B cell (primary cell): Measurements from ENCODE around the gene OR12D2. TPM values are rescaled to one million over a fixed set of nuclear protein-coding genes. Genes with fewer than 3 reads are reported as not detected.
"Not testable (repeated sequence)": the region's sequence is repeated elsewhere in the genome, so short reads cannot be mapped to it uniquely, and the experiment has no call there.

Experiments used
- ATAC-seq: fragments of 200-7000 bp; cut with Tn5 transposase; one replicate; pipeline ENCODE4 v1.10.0; 2021; ENCODE audit warnings: low read depth, mild to moderate bottlenecking, moderate number of reproducible peaks, moderate library complexity
- CTCF ChIA-PET: fragments of 350-600 bp; sonication (Branson Sonifier 250); formaldehyde crosslinking; loops from one replicate; lab custom pipeline; 2021; ENCODE audit warnings: antibody characterized with exemption, inconsistent platforms; lab: Charles Lee
- POLR2A ChIA-PET: fragments of 350-600 bp; sonication (Branson Sonifier 250); formaldehyde crosslinking; loops from one replicate; lab custom pipeline; 2021; ENCODE audit warnings: antibody characterized with exemption; lab: Charles Lee
- DNase-seq: peaks from one replicate; pipeline ENCODE4 v3.0.0; 2013
- H2AFZ ChIP-seq: 2 replicates; pipeline ENCODE4 v1.6.1; 2012; ENCODE audit warnings: mild to moderate bottlenecking, low read depth, low read length; ENCODE audit not compliant: insufficient read depth, poor library complexity, severe bottlenecking
- H3K27ac ChIP-seq, 2 donors: 1 replicate in 1 of 2; 2 replicates in 1 of 2; pipeline ENCODE4 v1.5.1; 2012 to 2013; ENCODE audit warnings: low read length in 2 of 2, mild to moderate bottlenecking in 2 of 2, moderate library complexity in 1 of 2
- H3K27me3 ChIP-seq, 4 experiments: fragments of 200-600 bp in 1 of 4; sonication (generic) in 1 of 4; replicated peaks in 1 of 4; 1 replicate in 2 of 4; 2 replicates in 2 of 4; pipeline versions ENCODE4 v1.6.1 to v1.7.0; 2013 to 2016; ENCODE audit warnings: low read length in 3 of 4, mild to moderate bottlenecking in 2 of 4, mixed read lengths in 1 of 4, moderate library complexity in 1 of 4; ENCODE audit not compliant: insufficient read depth in 4 of 4, control insufficient read depth in 3 of 4; ENCODE audit errors: control extremely low read depth in 1 of 4
- H3K36me3 ChIP-seq, 2 experiments: replicated peaks in 1 of 2; 1 replicate in 1 of 2; 2 replicates in 1 of 2; pipeline versions ENCODE4 v1.6.1 to v1.7.1; 2013; ENCODE audit warnings: low read length in 1 of 2; ENCODE audit not compliant: insufficient read depth in 2 of 2, control insufficient read depth in 1 of 2; ENCODE audit errors: control extremely low read depth in 1 of 2, extremely low read depth in 1 of 2
- H3K4me1 ChIP-seq, 2 donors: fragments of 200-600 bp in 1 of 2; sonication (generic) in 1 of 2; 1 replicate in 1 of 2; 2 replicates in 1 of 2; pipeline versions ENCODE4 v1.5.1 to v1.6.1; 2013 to 2017; ENCODE audit warnings: low read length in 2 of 2; ENCODE audit not compliant: control insufficient read depth in 2 of 2, insufficient read depth in 2 of 2
- H3K4me2 ChIP-seq: replicated peaks from 2 replicates; pipeline ENCODE3; 2012; ENCODE audit warnings: mild to moderate bottlenecking, low read depth, low read length; ENCODE audit not compliant: poor library complexity, severe bottlenecking
- H3K4me3 ChIP-seq, 5 experiments: fragments of 200-600 bp in 1 of 5; sonication (generic) in 1 of 5; 1 replicate in 3 of 5; 2 replicates in 2 of 5; pipeline versions ENCODE4 v1.5.1 to v1.7.0; 2011 to 2016; ENCODE audit warnings: low read length in 4 of 5, mild to moderate bottlenecking in 4 of 5, low read depth in 2 of 5, control low read depth in 1 of 5, moderate library complexity in 1 of 5; ENCODE audit not compliant: insufficient read depth in 1 of 5; ENCODE audit errors: control extremely low read depth in 1 of 5, extremely low read depth in 1 of 5
- H3K79me2 ChIP-seq: fragments of 200-600 bp; sonication (generic); one replicate; pipeline ENCODE4 v1.6.0; 2016; ENCODE audit warnings: low read length; ENCODE audit not compliant: control insufficient read depth, insufficient read depth
- H3K9ac ChIP-seq: fragments of 200-600 bp; sonication (generic); 2 replicates; pipeline ENCODE4 v1.6.1; 2017; ENCODE audit warnings: mild to moderate bottlenecking, low read length, moderate library complexity
- H3K9me3 ChIP-seq, 3 donors: one replicate each; pipeline versions ENCODE4 v1.6.1 to v1.7.1; 2013; ENCODE audit warnings: low read length in 2 of 3; ENCODE audit not compliant: control insufficient read depth in 2 of 3, insufficient read depth in 1 of 3; ENCODE audit errors: control extremely low read depth in 1 of 3
- H4K20me1 ChIP-seq: 2 replicates; pipeline ENCODE4 v1.6.0; 2012; ENCODE audit warnings: mild to moderate bottlenecking, low read length; ENCODE audit not compliant: insufficient read depth, control insufficient read depth, poor library complexity, severe bottlenecking
- H3K27ac Mint-ChIP-seq: one replicate; pipeline ENCODE4 v1.8.0; 2021; ENCODE audit warnings: mixed read lengths
- H3K27me3 Mint-ChIP-seq: one replicate; pipeline ENCODE4 v1.8.0; 2021; ENCODE audit warnings: mixed read lengths
- H3K4me1 Mint-ChIP-seq: one replicate; pipeline ENCODE4 v1.8.0; 2021; ENCODE audit warnings: mixed read lengths
- H3K4me3 Mint-ChIP-seq: one replicate; pipeline ENCODE4 v1.8.0; 2021; ENCODE audit warnings: mixed read lengths
- H3K9me3 Mint-ChIP-seq: one replicate; pipeline ENCODE4 v1.8.0; 2022; ENCODE audit warnings: mixed read lengths; ENCODE audit not compliant: insufficient read depth
- EZH2 ChIP-seq: IDR thresholded peaks from 2 replicates; pipeline ENCODE4 v1.6.1; 2012; ENCODE audit warnings: borderline replicate concordance, low read depth, mild to moderate bottlenecking, moderate library complexity, low read length; ENCODE audit not compliant: insufficient read depth, poor library complexity, severe bottlenecking
- WGBS: methylation state at CpG from one replicate; pipeline ENCODE4 v1.1.5; 2013; ENCODE audit warnings: missing lambda C conversion rate; ENCODE audit not compliant: insufficient coverage; 5-methylcytosine and 5-hydroxymethylcytosine counted together
- intact Hi-C: fragments of 100-400 bp; cut with micrococcal nuclease; formaldehyde crosslinking; loops from one replicate; pipeline ENCODE4 v1.10.0; 2022
- polyA minus RNA-seq: library from RNA; depleted of rRNA, polyadenylated mRNA; stranded (reverse); fragments of >200 nt; gene quantifications from 2 replicates; pipeline ENCODE4 v1.2.3, GENCODE V29; 2012
- polyA plus RNA-seq: library from polyadenylated mRNA; depleted of rRNA; stranded (reverse); fragments of >200 nt; gene quantifications from 2 replicates; pipeline ENCODE4 v1.2.3, GENCODE V29; 2012
- total RNA-seq, 2 donors: library from RNA; stranded (reverse); fragments of 120-200 nt in 1 of 2; gene quantifications; 1 replicate in 1 of 2; 2 replicates in 1 of 2; pipeline versions ENCODE4 v1.2.3 to v1.2.4, GENCODE V29; 2013 to 2022
- TF ChIP-seq, protein P1 (sequence below): fragments of 200-600 bp; IDR thresholded peaks from one replicate; pipeline ENCODE4 v1.8.0; 2022; ENCODE audit warnings: antibody characterized with exemption, mild to moderate bottlenecking

Gene OR12D2, protein sequence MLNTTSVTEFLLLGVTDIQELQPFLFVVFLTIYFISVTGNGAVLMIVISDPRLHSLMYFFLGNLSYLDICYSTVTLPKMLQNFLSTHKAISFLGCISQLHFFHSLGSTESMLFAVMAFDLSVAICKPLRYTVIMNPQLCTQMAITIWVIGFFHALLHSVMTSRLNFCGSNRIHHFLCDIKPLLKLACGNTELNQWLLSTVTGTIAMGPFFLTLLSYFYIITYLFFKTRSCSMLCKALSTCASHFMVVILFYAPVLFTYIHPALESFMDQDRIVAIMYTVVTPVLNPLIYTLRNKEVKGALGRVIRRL
- total RNA-seq (not detected in 2 replicates), polyA plus RNA-seq (not detected in 2 replicates), polyA minus RNA-seq (not detected in 2 replicates)
- total RNA-seq (2013), result not detected

DNA sequence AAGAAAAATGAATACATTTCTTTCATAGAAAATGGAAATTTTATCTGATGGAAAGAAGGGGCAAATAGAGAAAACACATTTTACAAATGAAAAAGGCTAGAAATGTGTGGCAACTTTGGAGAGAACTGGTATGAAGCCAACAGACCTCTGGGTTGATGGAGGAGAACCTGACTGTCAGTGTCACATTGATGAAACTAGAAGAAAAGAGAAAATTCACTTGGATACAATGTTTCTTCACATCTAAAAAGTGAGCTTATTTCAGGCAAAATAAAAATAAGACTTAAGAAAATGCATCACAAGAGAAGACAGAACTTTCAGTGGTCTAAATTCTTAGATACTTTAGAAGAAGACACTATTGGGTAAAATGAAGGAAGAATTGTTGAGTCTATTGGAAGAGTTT lies at the start of gene OR12D2:
Gene OR12D2, plus strand, starts transcription at position 301 of the 400 bp plus-strand sequence. CDS start 1,069 bp downstream, outside the sequence.
- DNase-seq (no peak), ATAC-seq (no peak)
- Histone ChIP-seq H3K9me3 (peaks cover 0 to 7% (median 0%) of the 10 kb centered on the region in 3 donors), H3K4me3 (no peak within 1 kb of the TSS), H3K9ac (no peak within 1 kb of the TSS), H4K20me1 (no peaks in the 10 kb centered on the region), H3K4me1 (no peaks in the 10 kb centered on the region), H3K4me2 (no peak within 1 kb of the TSS), H3K79me2 (no peaks in the 10 kb centered on the region), H3K36me3 (no peaks in the 10 kb centered on the region), H3K27ac (no peak within 1 kb of the TSS), H2AFZ (no peak within 1 kb of the TSS), H3K27me3 (peaks cover 0 to 11% (median 1%) of the 10 kb centered on the region in 4 experiments)
- H3K9me3 Mint-ChIP-seq, result no peaks in the 10 kb centered on the region
- CTCF ChIA-PET, result no interaction called here
- no peak within 1 kb of the TSS for H3K4me3 Mint-ChIP-seq
- H3K4me1 Mint-ChIP-seq, result no peaks in the 10 kb centered on the region
- H3K27ac Mint-ChIP-seq, result no peak within 1 kb of the TSS
- intact Hi-C loops, result no loop called here
- peaks cover 22% of the 10 kb centered on the region for H3K27me3 Mint-ChIP-seq
- TF ChIP-seq, protein P1, sequence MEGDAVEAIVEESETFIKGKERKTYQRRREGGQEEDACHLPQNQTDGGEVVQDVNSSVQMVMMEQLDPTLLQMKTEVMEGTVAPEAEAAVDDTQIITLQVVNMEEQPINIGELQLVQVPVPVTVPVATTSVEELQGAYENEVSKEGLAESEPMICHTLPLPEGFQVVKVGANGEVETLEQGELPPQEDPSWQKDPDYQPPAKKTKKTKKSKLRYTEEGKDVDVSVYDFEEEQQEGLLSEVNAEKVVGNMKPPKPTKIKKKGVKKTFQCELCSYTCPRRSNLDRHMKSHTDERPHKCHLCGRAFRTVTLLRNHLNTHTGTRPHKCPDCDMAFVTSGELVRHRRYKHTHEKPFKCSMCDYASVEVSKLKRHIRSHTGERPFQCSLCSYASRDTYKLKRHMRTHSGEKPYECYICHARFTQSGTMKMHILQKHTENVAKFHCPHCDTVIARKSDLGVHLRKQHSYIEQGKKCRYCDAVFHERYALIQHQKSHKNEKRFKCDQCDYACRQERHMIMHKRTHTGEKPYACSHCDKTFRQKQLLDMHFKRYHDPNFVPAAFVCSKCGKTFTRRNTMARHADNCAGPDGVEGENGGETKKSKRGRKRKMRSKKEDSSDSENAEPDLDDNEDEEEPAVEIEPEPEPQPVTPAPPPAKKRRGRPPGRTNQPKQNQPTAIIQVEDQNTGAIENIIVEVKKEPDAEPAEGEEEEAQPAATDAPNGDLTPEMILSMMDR, result no peak
- TF ChIP-seq EZH2, result no peak
- POLR2A ChIA-PET, result no interaction called here

DNA sequence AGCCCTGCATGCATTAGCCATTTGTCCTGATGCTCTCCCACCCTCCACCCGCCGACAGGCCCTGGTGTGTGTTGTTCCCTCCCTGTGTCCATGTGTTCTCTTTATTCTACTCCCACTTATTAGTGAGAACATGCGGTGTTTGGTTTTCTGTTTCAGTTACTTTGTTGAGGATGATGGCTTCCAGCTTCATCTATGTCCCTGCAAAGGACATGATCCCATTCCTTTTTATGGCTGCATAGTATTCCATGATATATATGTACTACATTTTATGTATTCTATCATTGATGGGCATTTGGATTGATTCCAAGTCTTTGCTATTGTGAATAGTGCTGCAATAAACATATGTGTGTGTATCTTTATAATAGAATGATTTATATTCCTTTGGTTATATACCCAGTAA lies 46.1 kb upstream of the OR12D2 start:
- H3K79me2 ChIP-seq, intact Hi-C loops, H3K4me2 ChIP-seq, DNase-seq, H3K9me3 ChIP-seq, H3K27me3 ChIP-seq, H3K36me3 ChIP-seq, H4K20me1 ChIP-seq, H3K4me3 Mint-ChIP-seq, H3K4me1 ChIP-seq, H3K9ac ChIP-seq, H3K9me3 Mint-ChIP-seq, H3K4me3 ChIP-seq, POLR2A ChIA-PET, H3K27ac ChIP-seq, CTCF ChIA-PET, H3K4me1 Mint-ChIP-seq, H2AFZ ChIP-seq, H3K27ac Mint-ChIP-seq, ATAC-seq: not testable (repeated sequence)
- WGBS, result no CpG with 5 or more reads among the region's 3 CpGs
- H3K27me3 Mint-ChIP-seq, result peaks cover 19% of the 10 kb centered on the region
